Measurements from ENCODE around the gene RAVER2.
"Not testable (repeated sequence)": the region's sequence is repeated elsewhere in the genome, so short reads cannot be mapped to it uniquely, and the experiment has no call there.

The RAVER2 gene

GRCh38 chr1:64744492-64745180 is at the start of gene RAVER2:
Gene RAVER2, plus strand, starts transcription at chr1:64745075. Its CDS starts 98 bp downstream, at chr1:64745173.
- peak; percentile 37 to 68 for DNase-seq

DNA sequence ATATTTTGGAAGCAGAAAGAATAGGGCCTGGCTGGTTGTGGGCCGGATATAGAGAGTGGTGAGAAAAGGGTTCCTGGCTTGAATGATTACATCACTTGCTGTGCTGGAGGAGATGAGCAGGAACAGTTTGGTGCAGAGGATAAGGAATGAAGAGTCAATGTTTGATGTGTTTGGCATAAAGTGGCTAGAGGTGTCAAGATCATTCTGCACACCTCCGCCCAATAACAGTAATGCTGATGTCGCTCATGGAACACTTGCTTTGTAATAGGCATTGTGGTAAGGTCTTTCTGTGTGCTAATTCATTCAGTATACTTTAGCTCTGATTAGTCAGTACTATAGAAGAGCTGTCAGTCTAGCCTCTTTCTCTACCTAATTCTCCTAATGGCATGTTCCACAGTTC is 48.0 kb upstream of the RAVER2 start:
- DNase-seq = no peak

- DNase-seq = no peak
These were observed 45.5 kb upstream of the RAVER2 start for GRCh38 chr1:64699327-64699726.

GRCh38 chr1:64701071-64701470 is 43.8 kb upstream of the RAVER2 start:
- DNase-seq = no peak

- DNase-seq = no peak
These were observed 43.0 kb upstream of the RAVER2 start for GRCh38 chr1:64701886-64702285.

DNA sequence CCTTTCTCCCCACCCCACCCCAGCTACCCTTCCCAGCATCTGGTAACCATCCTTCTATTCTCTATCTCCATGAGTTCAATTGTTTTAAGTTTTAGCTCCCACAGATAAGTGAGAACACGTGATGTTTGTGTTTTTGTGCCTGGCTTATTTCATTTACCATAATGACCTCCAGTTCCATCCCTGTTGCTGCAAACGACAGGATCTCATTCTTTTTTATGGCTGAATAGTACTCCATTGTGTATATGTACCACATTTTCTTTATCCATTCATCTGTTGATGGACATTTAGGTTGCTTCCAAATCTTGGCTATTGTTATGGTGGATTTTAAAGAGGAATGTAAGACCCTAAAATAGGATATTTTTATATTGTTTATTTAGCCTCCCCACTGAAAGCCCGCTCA is 42.2 kb upstream of the RAVER2 start:
- not testable (repeated sequence) for DNase-seq

- no peak for DNase-seq
These were observed 41.3 kb upstream of the RAVER2 start for GRCh38 chr1:64703600-64703999.

DNA sequence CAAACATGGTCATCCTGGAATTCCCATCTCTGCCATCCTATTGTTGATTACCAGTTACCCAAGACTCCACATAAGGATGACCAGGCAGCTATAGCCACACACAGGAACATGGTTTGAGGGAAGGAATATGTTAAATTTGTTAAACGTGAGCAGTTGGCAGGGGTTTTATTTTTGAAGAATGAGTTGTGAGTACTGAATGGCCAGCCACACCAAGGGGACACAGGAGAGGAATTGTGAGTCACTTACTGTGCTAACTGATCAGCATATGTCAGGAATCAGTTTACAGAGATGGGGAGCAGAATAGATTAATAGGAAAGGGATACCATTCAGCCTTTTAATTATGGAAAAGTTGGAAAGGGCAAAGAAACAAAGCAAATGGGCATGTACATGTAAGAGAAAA is 39.3 kb upstream of the RAVER2 start:
- DNase-seq = no peak

DNA sequence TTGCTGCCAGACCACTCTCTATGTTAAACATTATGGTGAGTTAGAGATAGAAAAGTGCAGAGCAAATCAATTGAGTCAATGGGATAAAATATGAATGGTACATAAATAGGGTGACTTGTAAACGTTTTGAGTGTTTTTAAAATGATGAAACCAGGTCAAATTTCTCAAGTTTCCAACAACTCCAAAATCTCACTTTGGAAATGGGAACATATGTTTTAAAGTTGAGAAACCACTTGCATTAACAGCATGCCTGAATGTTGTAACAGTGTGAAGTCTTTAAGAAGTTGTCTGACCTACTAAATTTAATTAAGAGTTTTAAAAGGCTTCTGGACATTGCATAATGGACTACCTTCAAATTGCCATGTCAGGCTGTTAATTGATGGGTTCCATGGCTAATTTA is 33.6 kb upstream of the RAVER2 start:
- no peak for DNase-seq

DNA sequence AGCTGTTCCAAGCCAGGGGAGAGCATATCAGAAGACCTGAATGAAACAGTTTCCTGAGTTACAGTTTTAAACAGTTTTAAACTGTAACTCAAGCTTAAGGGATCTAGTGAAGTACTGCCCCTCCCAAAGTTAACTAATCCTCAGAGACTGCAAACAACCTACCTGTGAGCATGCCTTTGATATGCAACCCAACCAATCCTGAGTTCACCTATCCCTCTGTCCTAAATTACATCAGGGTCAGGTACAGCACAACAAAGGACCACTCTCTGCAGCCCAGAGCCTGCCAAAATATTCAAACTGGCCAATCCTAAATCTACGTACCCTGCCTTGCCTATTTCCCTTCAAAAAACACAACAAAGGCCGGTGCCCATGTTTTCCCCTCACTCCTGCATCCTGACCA is 32.8 kb upstream of the RAVER2 start:
- DNase-seq = no peak

- DNase-seq = no peak
These were observed 29.7 kb upstream of the RAVER2 start for GRCh38 chr1:64715186-64715585.

- no peak for DNase-seq
These were observed 23.7 kb upstream of the RAVER2 start for GRCh38 chr1:64721135-64721534.

- no peak for DNase-seq
These were observed 23.2 kb upstream of the RAVER2 start for GRCh38 chr1:64721576-64722145.

GRCh38 chr1:64727861-64728260 is 17.0 kb upstream of the RAVER2 start:
- DNase-seq = no peak

GRCh38 chr1:64733581-64734286 is 11.1 kb upstream of the RAVER2 start:
- no peak for DNase-seq

GRCh38 chr1:64734287-64734652 is 10.6 kb upstream of the RAVER2 start:
- DNase-seq = no peak

GRCh38 chr1:64740687-64741086 is 4.2 kb upstream of the RAVER2 start:
- DNase-seq = not testable (repeated sequence)

DNA sequence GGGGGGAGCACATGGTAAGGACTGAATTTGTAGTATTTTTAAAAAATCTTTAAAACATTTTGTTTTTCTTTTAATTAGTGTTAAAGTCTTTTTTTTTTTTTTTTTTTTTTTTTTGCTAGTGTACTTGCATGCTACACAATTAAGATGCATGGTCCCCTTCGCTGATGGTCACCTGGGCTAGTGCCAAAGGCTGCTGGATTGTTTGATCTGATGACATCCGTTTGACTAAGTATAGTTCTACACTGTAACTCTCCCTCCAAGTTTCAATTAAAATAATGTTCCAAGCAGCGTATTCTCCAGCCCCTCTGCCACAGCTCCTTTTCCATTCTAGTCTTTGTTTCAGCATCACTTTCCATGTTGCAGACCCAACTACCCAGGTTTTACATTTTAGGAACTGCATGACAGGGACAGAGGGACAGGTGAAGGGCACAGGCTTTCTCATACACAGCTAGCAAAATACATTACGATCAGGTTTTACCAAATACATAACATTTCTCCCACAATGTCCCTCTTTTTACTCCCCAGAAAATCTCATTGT is 852 bp upstream of the RAVER2 start:
- DNase-seq = no peak

GRCh38 chr1:64745181-64745985 is 508 bp downstream of the RAVER2 start:
- peak in 1 of 2 donors; percentile 22 for DNase-seq

DNA sequence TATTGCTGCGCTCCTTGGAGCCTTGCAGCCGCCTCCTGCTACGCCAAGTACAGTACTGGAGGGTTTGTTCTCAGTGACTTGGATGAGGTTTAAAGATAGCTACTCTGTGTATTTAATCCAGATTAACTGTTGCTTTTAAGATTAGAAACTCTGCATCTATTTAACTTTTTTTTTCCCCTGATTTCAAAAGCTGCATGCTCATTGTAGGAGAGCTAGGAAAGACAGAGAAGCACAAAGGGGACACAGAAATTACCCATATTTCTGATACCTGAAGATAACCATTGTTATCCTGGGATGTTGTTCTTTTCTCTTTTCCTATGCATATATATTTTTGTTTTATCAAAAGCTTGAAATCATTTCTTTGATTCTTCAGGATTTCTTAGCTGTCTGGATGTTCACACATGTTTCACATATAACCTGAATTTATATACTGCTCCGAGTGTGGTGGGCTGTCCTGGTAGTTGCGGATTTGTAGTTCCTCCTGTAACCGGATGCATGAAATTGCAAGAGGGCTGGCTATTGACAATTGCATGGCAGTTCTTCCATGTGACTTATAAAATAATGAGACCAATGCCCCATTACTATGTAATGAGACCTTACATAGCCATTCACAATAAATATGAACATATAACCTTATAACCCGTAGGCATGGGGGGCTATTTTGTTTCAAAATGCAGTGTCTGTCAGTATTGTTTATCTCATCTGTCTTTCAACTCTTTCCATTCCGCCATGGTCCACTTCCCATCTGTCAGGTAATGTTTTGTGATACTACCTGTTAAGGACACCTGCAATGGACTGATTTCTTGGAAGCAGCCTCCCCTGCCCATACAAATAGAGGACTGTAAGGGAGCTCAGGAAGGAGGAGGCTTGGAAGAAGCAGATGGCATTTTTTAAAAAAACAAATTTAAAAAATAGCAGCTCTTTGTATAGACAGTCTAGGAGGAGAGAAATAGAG is 1.4 kb downstream of the RAVER2 start:
- no peak for DNase-seq

DNA sequence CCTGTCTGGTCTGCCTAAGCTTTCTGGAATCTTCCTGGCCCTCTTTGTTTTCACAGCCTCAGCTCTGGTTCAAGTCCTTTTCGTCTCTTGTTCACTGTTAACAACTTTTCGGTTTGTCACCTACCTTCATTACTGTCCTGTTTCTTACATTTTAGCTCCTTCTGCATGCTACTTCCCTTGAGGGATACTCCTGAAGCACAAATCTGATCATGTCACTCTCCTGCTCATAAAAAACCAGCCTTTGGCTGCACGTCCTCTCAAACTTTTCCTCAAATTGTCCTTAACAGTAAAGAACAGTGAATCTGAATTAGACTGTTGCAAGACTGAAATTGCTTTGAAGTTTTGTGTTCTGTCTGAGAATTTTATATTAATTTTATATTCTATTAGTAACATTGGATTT is 3.3 kb downstream of the RAVER2 start:
- DNase-seq = no peak

DNA sequence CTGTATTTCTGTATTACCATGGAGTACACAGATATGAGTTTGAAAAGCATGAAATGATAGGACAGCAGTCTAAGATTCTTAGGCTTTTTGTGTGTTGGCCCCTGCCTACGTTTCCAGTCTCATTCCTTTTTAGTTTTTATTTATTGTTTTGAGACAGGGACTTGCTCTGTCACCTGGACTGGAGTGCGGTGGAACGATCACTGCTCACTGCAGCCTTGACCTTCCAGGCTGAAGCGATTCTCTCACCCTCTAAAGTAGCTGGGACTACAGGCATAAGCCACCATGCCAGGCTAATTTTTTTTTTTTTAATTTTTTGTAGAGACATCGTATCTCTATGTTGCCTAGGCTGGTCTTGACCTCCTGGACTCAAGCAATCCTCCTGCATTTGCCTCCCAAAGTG is 3.8 kb downstream of the RAVER2 start:
- no peak for DNase-seq

Data from CD4-positive, alpha-beta T cell treated with Interferon alpha-2 for 1 hour (primary cell).